ENCODE measurements around the gene GAB2. TPM values are rescaled to one million over a fixed set of nuclear protein-coding genes. Genes with fewer than 3 reads are reported as not detected.

Gene GAB2
- polyA plus RNA-seq, 3 donors: 2.8 to 39.4 (median 4.4) TPM

DNA sequence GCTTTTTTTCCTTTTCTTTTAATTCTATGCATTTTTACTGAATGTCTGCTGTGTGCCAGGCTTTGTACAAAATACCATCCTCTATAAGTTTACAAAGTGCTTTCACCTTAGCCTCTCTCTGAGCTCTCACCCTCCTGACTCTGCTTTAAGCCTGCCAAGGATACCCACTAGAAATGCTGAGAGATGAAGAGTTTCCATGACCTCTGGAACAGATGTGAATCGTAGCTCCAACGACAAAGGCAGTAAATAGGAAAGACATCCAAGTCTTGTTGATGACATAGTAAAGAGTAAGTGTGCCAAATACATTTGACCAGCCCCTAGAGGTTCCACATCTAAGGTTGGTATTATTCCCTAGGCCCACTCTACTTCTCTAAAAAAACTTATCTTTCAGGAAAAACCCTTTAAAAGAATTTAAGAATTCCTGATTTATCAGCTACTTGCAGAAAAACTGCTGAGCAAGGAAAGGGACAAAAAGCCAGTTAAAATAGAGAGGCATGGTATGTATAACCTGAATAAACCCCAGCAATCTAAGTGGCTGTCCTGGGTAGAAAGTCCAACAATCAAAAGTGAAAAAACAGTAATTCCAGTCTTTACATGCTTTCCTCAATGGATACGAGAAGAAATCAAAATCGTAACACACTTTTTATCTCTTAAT, 45.4 kb downstream of the GAB2 start:
- H3K36me3 ChIP-seq (replicated peaks in 1 of 2; ENCODE audit: control insufficient read depth in 1 of 2, insufficient read depth in 2 of 2, low read length in 2 of 2): peaks cover 0 to 8% of the 10 kb centered on the region in 2 donors
- peaks cover 100% of the 10 kb centered on the region for H4K20me1 ChIP-seq (ENCODE audit: insufficient read depth, low read length)
- no peak overlapping the region for H3K27ac ChIP-seq (ENCODE audit: low read depth in 1 of 2, low read length in 2 of 2)
- peaks cover 35% of the 10 kb centered on the region for H3K4me1 Mint-ChIP-seq
- no peaks in the 10 kb centered on the region for H3K27me3 ChIP-seq (ENCODE audit: control insufficient read depth in 2 of 2, insufficient read depth in 2 of 2, low read length in 2 of 2)
- no peak overlapping the region for H3K4me3 ChIP-seq (replicated peaks in 1 of 3; ENCODE audit: low read depth in 2 of 3, low read length in 3 of 3)
- peaks cover 100% of the 10 kb centered on the region for H3K79me2 ChIP-seq (ENCODE audit: insufficient read depth, low read length)
- no peak overlapping the region for H2AFZ ChIP-seq (ENCODE audit: insufficient read depth, low read depth, low read length, poor library complexity, severe bottlenecking)
- H3K27ac Mint-ChIP-seq: peak overlapping the region in 3 of 7 donors; percentile 12 to 48 (median 21)
- no peak overlapping the region for H3K9ac ChIP-seq (ENCODE audit: insufficient read depth, low read length, poor library complexity, severe bottlenecking)
- H3K4me1 ChIP-seq (ENCODE audit: control insufficient read depth in 1 of 2, insufficient read depth in 2 of 2, low read length in 2 of 2): peaks cover 12 to 21% of the 10 kb centered on the region in 2 donors
- WGBS (ENCODE audit: insufficient coverage): 80% methylated on average over 2 of the region's 4 CpGs
- H3K27me3 Mint-ChIP-seq (ENCODE audit: low read depth in 3 of 3): no peaks in the 10 kb centered on the region
- peaks cover 7% of the 10 kb centered on the region in 2 donors for H3K9me3 ChIP-seq (replicated peaks in 1 of 2; ENCODE audit: control insufficient read depth in 1 of 2, insufficient read depth in 1 of 2, low read length in 2 of 2)
- H3K4me2 ChIP-seq (replicated peaks; ENCODE audit: extremely low read depth, low read length, poor library complexity, severe bottlenecking): no peak overlapping the region
- peaks cover 10 to 12% of the 10 kb centered on the region in 2 donors for H3K36me3 Mint-ChIP-seq
- H3K4me3 Mint-ChIP-seq: no peak overlapping the region
- peaks cover 5 to 7% (median 6%) of the 10 kb centered on the region in 7 donors for H3K9me3 Mint-ChIP-seq
- intact Hi-C loops (cut with micrococcal nuclease): loop anchor here in 1 of 2 donors (10.0 kb wide), 2 partner anchors 63 to 193 kb away; no protein-coding TSS in a partner anchor
- DNase-seq: no peak
- no peak for TF ChIP-seq CTCF (IDR thresholded peaks at IDR 0.05)

DNA sequence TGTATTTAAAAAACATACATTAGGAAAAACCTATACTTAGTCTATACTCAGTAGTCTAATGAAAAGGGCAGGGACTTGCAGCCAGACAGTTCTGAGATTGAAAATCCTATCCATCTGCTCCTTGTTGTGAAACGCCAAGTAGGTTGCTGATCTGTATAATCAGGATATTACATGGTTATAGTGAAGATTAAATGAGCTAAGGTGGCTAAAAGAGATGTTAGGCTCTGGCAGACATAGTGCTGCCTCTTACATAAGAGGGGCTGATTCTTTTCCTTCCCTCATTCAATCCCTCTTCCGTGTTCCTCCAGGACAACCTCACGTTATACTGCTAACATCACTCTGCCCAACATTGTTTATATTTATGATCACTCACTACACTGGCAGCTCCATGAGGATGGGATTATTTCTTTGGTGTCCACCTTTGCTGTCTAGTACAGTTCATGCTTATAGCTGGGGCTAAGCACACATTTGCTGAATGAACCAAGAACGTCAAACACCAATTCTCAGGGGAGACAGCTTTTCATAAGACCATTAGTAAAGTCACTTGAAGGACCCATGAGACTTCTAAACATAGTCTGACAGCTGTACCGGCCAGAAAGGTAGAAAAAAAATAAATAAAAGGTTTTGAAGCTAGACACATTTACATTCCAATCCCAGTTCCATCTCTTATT, 46.3 kb downstream of the GAB2 start:
- no peak for TF ChIP-seq CTCF (IDR thresholded peaks at IDR 0.05)
- Histone ChIP-seq H3K9ac (ENCODE audit: insufficient read depth, low read length, poor library complexity, severe bottlenecking) (no peak overlapping the region), H3K27ac (ENCODE audit: low read depth in 1 of 2, low read length in 2 of 2) (peak overlapping the region in 1 of 2 donors; percentile 37), H3K36me3 (replicated peaks in 1 of 2; ENCODE audit: control insufficient read depth in 1 of 2, insufficient read depth in 2 of 2, low read length in 2 of 2) (no peaks in the 10 kb centered on the region), H3K9me3 (replicated peaks in 1 of 2; ENCODE audit: control insufficient read depth in 1 of 2, insufficient read depth in 1 of 2, low read length in 2 of 2) (no peaks in the 10 kb centered on the region), H3K27me3 (ENCODE audit: control insufficient read depth in 2 of 2, insufficient read depth in 2 of 2, low read length in 2 of 2) (no peaks in the 10 kb centered on the region), H3K4me3 (replicated peaks in 1 of 3; ENCODE audit: low read depth in 2 of 3, low read length in 3 of 3) (no peak overlapping the region), H3K79me2 (ENCODE audit: insufficient read depth, low read length) (peaks cover 100% of the 10 kb centered on the region), H4K20me1 (ENCODE audit: insufficient read depth, low read length) (peaks cover 100% of the 10 kb centered on the region), H3K4me1 (ENCODE audit: control insufficient read depth in 1 of 2, insufficient read depth in 2 of 2, low read length in 2 of 2) (peaks cover 12 to 28% of the 10 kb centered on the region in 2 donors), H2AFZ (ENCODE audit: insufficient read depth, low read depth, low read length, poor library complexity, severe bottlenecking) (no peak overlapping the region), H3K4me2 (replicated peaks; ENCODE audit: extremely low read depth, low read length, poor library complexity, severe bottlenecking) (no peak overlapping the region)
- intact Hi-C loops (cut with micrococcal nuclease): loop anchor here in 1 of 2 donors (10.0 kb wide), 2 partner anchors 63 to 193 kb away; no protein-coding TSS in a partner anchor
- peak overlapping the region in 2 of 7 donors; percentile 15 to 51 for H3K27ac Mint-ChIP-seq
- no peak for DNase-seq
- 0% methylated on average over 1 of the region's 5 CpGs for WGBS (ENCODE audit: insufficient coverage)
- peaks cover 2 to 5% of the 10 kb centered on the region in 2 donors for H3K36me3 Mint-ChIP-seq
- peaks cover 37% of the 10 kb centered on the region for H3K4me1 Mint-ChIP-seq
- no peaks in the 10 kb centered on the region for H3K9me3 Mint-ChIP-seq
- H3K27me3 Mint-ChIP-seq (ENCODE audit: low read depth in 3 of 3): no peaks in the 10 kb centered on the region
- H3K4me3 Mint-ChIP-seq: no peak overlapping the region

Measured in CD14-positive monocyte (primary cell).